Renal cortical epithelial cell (primary cell): ENCODE results near the gene MYBPC3. TPM values are rescaled to one million over a fixed set of nuclear protein-coding genes. Genes with fewer than 3 reads are reported as not detected.
"Not testable (repeated sequence)": the region's sequence is repeated elsewhere in the genome, so short reads cannot be mapped to it uniquely, and the experiment has no call there.

Experiments
- DNase-seq: peaks from one replicate; pipeline ENCODE4 v3.0.0-alpha.2; 2011; ENCODE audit warnings: low read depth
- total RNA-seq: library from RNA; depleted of rRNA; stranded (reverse); fragments of >200 nt; gene quantifications from 2 replicates; pipeline ENCODE4 v1.2.3, GENCODE V29; 2014

Gene MYBPC3
- total RNA-seq, 1 donor from 2014 or later = not detected

- no peak for DNase-seq
These were observed 13.9 kb downstream of the MYBPC3 start for GRCh38 chr11:47338396-47339241.

- no peak for DNase-seq
These were observed 15.1 kb downstream of the MYBPC3 start for GRCh38 chr11:47337229-47337924.

GRCh38 chr11:47336595-47336994, 15.9 kb downstream of the MYBPC3 start:
- DNase-seq = no peak

GRCh38 chr11:47335733-47336132, 16.8 kb downstream of the MYBPC3 start:
- DNase-seq = no peak

GRCh38 chr11:47334699-47335411, 17.6 kb downstream of the MYBPC3 start:
- DNase-seq = not testable (repeated sequence)

- DNase-seq = no peak
These were observed 18.5 kb downstream of the MYBPC3 start for GRCh38 chr11:47333886-47334443.

- DNase-seq = no peak
These were observed 19.0 kb downstream of the MYBPC3 start for GRCh38 chr11:47333526-47333845.

GRCh38 chr11:47332791-47333525, 19.5 kb downstream of the MYBPC3 start:
- DNase-seq = no peak

- DNase-seq = no peak
These were observed 20.2 kb downstream of the MYBPC3 start for GRCh38 chr11:47332303-47332711.

GRCh38 chr11:47331454-47332302, 20.8 kb downstream of the MYBPC3 start:
- DNase-seq = no peak

GRCh38 chr11:47329987-47330931, 22.2 kb downstream of the MYBPC3 start:
- DNase-seq = peak; percentile 28

GRCh38 chr11:47329431-47329986, 23.0 kb downstream of the MYBPC3 start:
- no peak for DNase-seq

GRCh38 chr11:47328449-47329390, 23.8 kb downstream of the MYBPC3 start:
- no peak for DNase-seq

GRCh38 chr11:47327949-47328348, 24.6 kb downstream of the MYBPC3 start:
- DNase-seq = no peak

GRCh38 chr11:47327025-47327424, 25.5 kb downstream of the MYBPC3 start:
- no peak for DNase-seq

- DNase-seq = no peak
These were observed 26.3 kb downstream of the MYBPC3 start for GRCh38 chr11:47326198-47326597.

- DNase-seq = no peak
These were observed 27.0 kb downstream of the MYBPC3 start for GRCh38 chr11:47325271-47326041.
